LoVo (cell line): ENCODE measurements around the gene EML1.

Source experiments
- DNase-seq: peaks from one replicate; pipeline ENCODE4 v3.0.0-alpha.2; 2016; ENCODE audit warnings: low spot score

EML1 gene

GRCh38 chr14:99779751-99780150 lies 13.5 kb upstream of the EML1 start:
- no peak for DNase-seq

- DNase-seq: no peak
Measured at GRCh38 chr14:99780690-99781089, 12.5 kb upstream of the EML1 start.

GRCh38 chr14:99781091-99781490 lies 12.1 kb upstream of the EML1 start:
- no peak for DNase-seq

- DNase-seq: no peak
Measured at GRCh38 chr14:99781853-99782610, 11.2 kb upstream of the EML1 start.

GRCh38 chr14:99784508-99784907 lies 8.7 kb upstream of the EML1 start:
- DNase-seq: no peak

- DNase-seq: no peak
Measured at GRCh38 chr14:99785426-99785825, 7.8 kb upstream of the EML1 start.

GRCh38 chr14:99786511-99786989 lies 6.7 kb upstream of the EML1 start:
- DNase-seq: no peak

- DNase-seq: no peak
Measured at GRCh38 chr14:99788713-99789112, 4.5 kb upstream of the EML1 start.

GRCh38 chr14:99789581-99789980 lies 3.6 kb upstream of the EML1 start:
- no peak for DNase-seq

- no peak for DNase-seq
Measured at GRCh38 chr14:99790201-99790977, 2.8 kb upstream of the EML1 start.

GRCh38 chr14:99790978-99791376 lies 2.2 kb upstream of the EML1 start:
- DNase-seq: no peak

GRCh38 chr14:99791476-99792209 lies 1.6 kb upstream of the EML1 start:
- no peak for DNase-seq

GRCh38 chr14:99792210-99792535 lies 1.0 kb upstream of the EML1 start:
- no peak for DNase-seq

- DNase-seq: no peak
Measured at GRCh38 chr14:99792551-99793212, 531 bp upstream of the EML1 start.

GRCh38 chr14:99794151-99794780 lies 1.1 kb downstream of the EML1 start:
- no peak for DNase-seq

- no peak for DNase-seq
Measured at GRCh38 chr14:99795046-99795445, 1.8 kb downstream of the EML1 start.

- no peak for DNase-seq
Measured at GRCh38 chr14:99797231-99797630, 4.0 kb downstream of the EML1 start.

- no peak for DNase-seq
Measured at GRCh38 chr14:99800781-99801180, 7.6 kb downstream of the EML1 start.

- no peak for DNase-seq
Measured at GRCh38 chr14:99802301-99803105, 9.3 kb downstream of the EML1 start.

- no peak for DNase-seq
Measured at GRCh38 chr14:99803106-99803775, 10.0 kb downstream of the EML1 start.
